GM12878 (cell line): ENCODE results near the gene FANCM. TPM values are rescaled to one million over a fixed set of nuclear protein-coding genes. Genes with fewer than 3 reads are reported as not detected.
A peak's percentile ranks its signal among the peaks of the same experiment; 100 is the strongest.

Experiments
- ATAC-seq: fragments of 200-7000 bp; cut with Tn5 transposase; 3 replicates; pipeline ENCODE4 v1.9.1; 2020; ENCODE audit warnings: mild to moderate bottlenecking, moderate library complexity
- BruUV-seq: library from RNA; stranded (reverse); fragments of 400-500 nt; replicated peaks from 2 replicates; lab custom pipeline; 2021; lab: Mats Ljungman, UMichigan
- CTCF ChIA-PET: fragments of 300-600 bp; sonication (Branson Sonifier 250); formaldehyde crosslinking; extraction: SDS; loops from one replicate; lab custom pipeline; 2021; ENCODE audit warnings: inconsistent platforms; lab: Yijun Ruan, JAX
- POLR2A ChIA-PET: fragments of 350-600 bp; formaldehyde crosslinking; extraction: SDS; loops from one replicate; lab custom pipeline; 2021; ENCODE audit warnings: inconsistent platforms; lab: Charles Lee
- RAD21 ChIA-PET: fragments of 300-600 bp; sonication (Branson Sonifier 250); formaldehyde crosslinking; loops from one replicate; lab custom pipeline; 2023; ENCODE audit warnings: antibody characterized with exemption; ENCODE audit not compliant: unreplicated experiment; lab: Charles Lee
- SMC1A ChIA-PET: fragments of 300-600 bp; sonication (Branson Sonifier 250); formaldehyde crosslinking; loops from one replicate; lab custom pipeline; 2023; ENCODE audit not compliant: unreplicated experiment, uncharacterized antibody; lab: Charles Lee
- DNase-seq: peaks from one replicate; pipeline ENCODE4 v3.0.0-alpha.2; 2011; ENCODE audit warnings: low read depth, low spot score
- FAIRE-seq: peaks from 3 replicates; lab custom pipeline; 2011; peaks lifted over from hg19 to GRCh38; lab: Jason Lieb, UNC
- H2AFZ ChIP-seq: 2 replicates; pipeline ENCODE4 v1.6.0; 2011; ENCODE audit warnings: low read depth, low read length, control low read depth; ENCODE audit not compliant: control insufficient read depth
- H3K27ac ChIP-seq: 2 replicates; pipeline ENCODE4 v1.5.1; 2011; ENCODE audit warnings: control low read depth; ENCODE audit not compliant: control insufficient read depth, insufficient read depth
- H3K27me3 ChIP-seq, 2 experiments: replicated peaks in 1 of 2; 2 replicates each; pipeline versions ENCODE4 v1.6.0 to v1.6.1; 2011; ENCODE audit warnings: low read length in 1 of 2; ENCODE audit not compliant: control insufficient read depth in 2 of 2, insufficient read depth in 2 of 2
- H3K36me3 ChIP-seq, 2 experiments: 2 replicates each; pipeline ENCODE4 v1.5.1; 2011; ENCODE audit warnings: low read length in 1 of 2; ENCODE audit not compliant: control insufficient read depth in 2 of 2, insufficient read depth in 2 of 2
- H3K4me1 ChIP-seq: 2 replicates; pipeline ENCODE4 v1.6.1; 2011; ENCODE audit warnings: mild to moderate bottlenecking, low read length, moderate library complexity, mixed read lengths; ENCODE audit not compliant: control insufficient read depth, insufficient read depth
- H3K4me2 ChIP-seq: 2 replicates; pipeline ENCODE4 v1.6.0; 2011; ENCODE audit warnings: control low read depth; ENCODE audit not compliant: control insufficient read depth, insufficient read depth
- H3K4me3 ChIP-seq: fragments of 200-600 bp; sonication (generic); 2 replicates; pipeline ENCODE4 v1.5.1; 2016
- H3K79me2 ChIP-seq: 2 replicates; pipeline ENCODE4 v1.6.0; 2011; ENCODE audit warnings: low read length; ENCODE audit not compliant: control insufficient read depth, insufficient read depth
- H3K9ac ChIP-seq: 2 replicates; pipeline ENCODE4 v1.8.0; 2011; ENCODE audit warnings: low read length, control low read depth, mixed read lengths; ENCODE audit not compliant: control insufficient read depth, insufficient read depth
- H3K9me3 ChIP-seq: replicated peaks from 3 replicates; pipeline ENCODE4 v1.5.1; 2011; ENCODE audit warnings: mild to moderate bottlenecking, low read length; ENCODE audit not compliant: control insufficient read depth, insufficient read depth
- H4K20me1 ChIP-seq: 2 replicates; pipeline ENCODE4 v1.6.0; 2011; ENCODE audit not compliant: control insufficient read depth, insufficient read depth
- CHD2 ChIP-seq: IDR thresholded peaks from 2 replicates; pipeline ENCODE4 v1.6.1; 2011; ENCODE audit warnings: low read depth, low read length, improper control_type of control experiment, borderline replicate concordance
- ESRRA ChIP-seq: IDR thresholded peaks from 2 replicates; pipeline ENCODE4 v1.6.1; 2012; ENCODE audit warnings: mild to moderate bottlenecking, low read length, improper control_type of control experiment
- ETV6 ChIP-seq, 2 experiments: fragments of 450-650 bp in 1 of 2; IDR thresholded peaks in 1 of 2; conservative IDR thresholded peaks in 1 of 2; 2 replicates each; pipeline ENCODE4 v1.6.1; 2014; ENCODE audit warnings: antibody characterized with exemption in 1 of 2, borderline replicate concordance in 1 of 2, low read depth in 1 of 2, mild to moderate bottlenecking in 1 of 2, moderate library complexity in 1 of 2
- JUNB ChIP-seq: IDR thresholded peaks from 2 replicates; pipeline ENCODE4 v1.6.1; 2016; ENCODE audit warnings: antibody characterized with exemption, mild to moderate bottlenecking
- MTA3 ChIP-seq: IDR thresholded peaks from 2 replicates; pipeline ENCODE4 v1.6.1; 2012; ENCODE audit warnings: low read length, inconsistent platforms, borderline replicate concordance
- NR2C1 ChIP-seq: fragments of 450-650 bp; IDR thresholded peaks from 2 replicates; pipeline ENCODE4 v1.6.1; 2017; ENCODE audit warnings: antibody characterized with exemption, mild to moderate bottlenecking, moderate library complexity
- PAX8 ChIP-seq: fragments of 450-650 bp; IDR thresholded peaks from 2 replicates; pipeline ENCODE4 v1.6.1; 2017; ENCODE audit warnings: mild to moderate bottlenecking, moderate library complexity
- POLR2A ChIP-seq: IDR thresholded peaks from 2 replicates; pipeline ENCODE4 v1.6.1; 2011; ENCODE audit warnings: low read depth, mild to moderate bottlenecking, low read length
- POLR2AphosphoS5 ChIP-seq: IDR thresholded peaks from 2 replicates; pipeline ENCODE4 v1.6.1; 2011; ENCODE audit warnings: mild to moderate bottlenecking, low read length, inconsistent platforms
- SIN3A ChIP-seq: IDR thresholded peaks from 2 replicates; pipeline ENCODE4 v1.6.1; 2012; ENCODE audit warnings: low read depth, low read length, improper control_type of control experiment
- TAF1 ChIP-seq: IDR thresholded peaks from 2 replicates; pipeline ENCODE4 v1.6.1; 2011; ENCODE audit warnings: mild to moderate bottlenecking, low read depth, low read length, borderline replicate concordance
- TCF7 ChIP-seq: IDR thresholded peaks from 2 replicates; pipeline ENCODE4 v1.6.1; 2014; ENCODE audit warnings: antibody characterized with exemption, borderline replicate concordance
- ZBTB4 ChIP-seq: fragments of 450-650 bp; formaldehyde crosslinking; IDR thresholded peaks from 2 replicates; pipeline ENCODE4 v1.4.0; 2022; ENCODE audit warnings: mild to moderate bottlenecking, moderate library complexity
- ZBTB40 ChIP-seq: fragments of 450-650 bp; IDR thresholded peaks from 2 replicates; pipeline ENCODE4 v1.6.1; 2016; ENCODE audit warnings: mild to moderate bottlenecking, moderate library complexity, borderline replicate concordance
- ZNF24 ChIP-seq: fragments of 450-650 bp; IDR thresholded peaks from 2 replicates; pipeline ENCODE4 v1.6.1; 2017; ENCODE audit warnings: antibody characterized with exemption, mild to moderate bottlenecking
- ZNF622 ChIP-seq: fragments of 450-650 bp; IDR thresholded peaks from 2 replicates; pipeline ENCODE4 v1.6.1; 2017; ENCODE audit warnings: mild to moderate bottlenecking, inconsistent platforms
- WGBS: methylation state at CpG from one replicate; pipeline ENCODE4 v1.1.6; 2016; ENCODE audit warnings: low lambda C conversion rate; ENCODE audit not compliant: insufficient replicate concordance, insufficient coverage; ENCODE audit errors: missing lambda C conversion rate; 5-methylcytosine and 5-hydroxymethylcytosine counted together
- in situ Hi-C: fragments of 300-500 bp; cut with MboI; formaldehyde crosslinking; loops from 9 replicates; pipeline ENCODE4 v1.14.3; 2018; ENCODE audit warnings: mixed read lengths
- intact Hi-C: fragments of 100-400 bp; cut with micrococcal nuclease; formaldehyde crosslinking; loops from one replicate; pipeline ENCODE4 v1.14.2; 2022; ENCODE audit not compliant: unreplicated experiment
- polyA plus RNA-seq, 11 experiments: library from polyadenylated mRNA; depleted of rRNA in 4 of 11; unstranded in 6 of 11; stranded (reverse) in 5 of 11; fragments of >200 nt; fragmentation: Nextera tagmentation in 4 of 11; fragmentation: Illumina TruSeq in 1 of 11; extraction: Ambion mirVana in 4 of 11; extraction: Trizol in 1 of 11; gene quantifications; 1 replicate in 1 of 11; 2 replicates in 10 of 11; pipeline versions ENCODE4 v1.2.1 to v1.2.3, GENCODE V29; 2011 to 2016; ENCODE audit warnings: inconsistent platforms in 2 of 11, missing spikeins in 2 of 11, low read depth in 1 of 11
- total RNA-seq, 4 experiments: library from RNA; depleted of rRNA in 3 of 4; stranded (reverse); fragments of >200 nt in 3 of 4; fragmentation: Illumina TruSeq in 1 of 4; extraction: Trizol in 1 of 4; gene quantifications; 2 replicates each; pipeline versions ENCODE4 v1.2.1 to v1.2.3, GENCODE V29; 2013 to 2021

FANCM gene
- total and polyA plus RNA-seq, 10 of the 15 experiments (the other 5 are each of a cell fraction or from before 2014, with no cell fraction given), result 6.4 to 17.6 (median 10.6) TPM

- TF ChIP-seq ZBTB4 (no peak), PAX8 (no peak), ETV6 (conservative IDR thresholded peaks at IDR 0.05 in 1 of 2, IDR thresholded peaks at IDR 0.05 in 1 of 2; ENCODE audit: borderline replicate concordance in 1 of 2, low read depth in 1 of 2) (no peak), TCF7 (no peak)
- TF ChIP-seq, all 136 proteins: peak for 0
Measured at GRCh38 chr14:45242706-45243105, 107.0 kb downstream of the FANCM start (continued).

GRCh38 chr14:45246151-45246550 is 110.4 kb downstream of the FANCM start:
- Histone ChIP-seq H3K4me1 (peaks cover 10% of the 10 kb centered on the region), H3K27me3 (no peaks in the 10 kb centered on the region), H3K79me2 (peaks cover 92% of the 10 kb centered on the region), H3K36me3 (peaks cover 0 to 2% of the 10 kb centered on the region in 2 experiments; a peak in 2 of 4 replicates), H3K9ac (no peak overlapping the region), H3K27ac (0 out of 2 replicates have a peak overlapping the region, but pooled peaks have one; percentile 20), H3K4me2 (peak overlapping the region; percentile 84), H4K20me1 (no peaks in the 10 kb centered on the region), H2AFZ (no peak overlapping the region), H3K4me3 (no peak overlapping the region; the same call in 1 of the 2 replicates), H3K9me3 (no peaks in the 10 kb centered on the region)
- no TSS peak for BruUV-seq
- FAIRE-seq (no peak), DNase-seq (no peak), ATAC-seq (peak; percentile 6; the same call in 2 of the 3 replicates)
- ChIA-PET SMC1A (interaction anchor here (2.0 to 2.4 kb wide), 2 partner anchors 22 kb away, joined by 6 to 9 read pairs; no protein-coding TSS in a partner anchor), POLR2A (no interaction called here), CTCF (interaction anchor here (1.0 kb wide), 1 partner anchor 22 kb away, joined by 4 read pairs; no protein-coding TSS in a partner anchor), RAD21 (no interaction called here)
- 96% methylated on average over 3 of the region's 3 CpGs for WGBS
- intact Hi-C loops (no loop called here), in situ Hi-C loops (loop anchor here (5.0 kb wide), 1 partner anchor 284 kb away; the partner anchor contains the start of genes KLHL28 and TOGARAM1)
- no peak for TF ChIP-seq JUNB
- TF ChIP-seq PAX8, result no peak
- no peak for TF ChIP-seq SIN3A
- no peak for TF ChIP-seq CHD2
- no peak for TF ChIP-seq MTA3
- no peak for TF ChIP-seq ZBTB40
- no peak for TF ChIP-seq NR2C1
- TF ChIP-seq POLR2AphosphoS5, result no peak
- no peak for TF ChIP-seq TAF1
- no peak for TF ChIP-seq ZNF622
- TF ChIP-seq ZNF24, result no peak
- no peak for TF ChIP-seq POLR2A
- no peak for TF ChIP-seq ESRRA
- TF ChIP-seq TCF7, result no peak
- TF ChIP-seq ETV6 (conservative IDR thresholded peaks at IDR 0.05 in 1 of 2, IDR thresholded peaks at IDR 0.05 in 1 of 2; ENCODE audit: borderline replicate concordance in 1 of 2, low read depth in 1 of 2), result no peak
